ENCODE measurements around the gene CILP. TPM values are rescaled to one million over a fixed set of nuclear protein-coding genes. Genes with fewer than 3 reads are reported as not detected.
"Not testable (repeated sequence)": the region's sequence is repeated elsewhere in the genome, so short reads cannot be mapped to it uniquely, and the experiment has no call there.

CILP gene
- total RNA-seq, 1 donor from 2014 or later = 0.12 TPM

- Mint-ChIP-seq H3K36me3 (ENCODE audit: low read depth) (no peaks in the 10 kb centered on the region), H3K9me3 (no peaks in the 10 kb centered on the region), H3K4me3 (no peak overlapping the region), H3K4me1 (no peaks in the 10 kb centered on the region), H3K27ac (ENCODE audit: unreplicated experiment) (no peak overlapping the region), H3K27me3 (ENCODE audit: low read depth) (no peaks in the 10 kb centered on the region)
- TF ChIP-seq CTCF (conservative IDR thresholded peaks at IDR 0.05) = no peak
- DNase-seq (ENCODE audit: low read depth, low spot score) = no peak
Measured at GRCh38 chr15:65231306-65231705, 20.0 kb upstream of the CILP start.

GRCh38 chr15:65226901-65227300, 15.6 kb upstream of the CILP start:
- not testable (repeated sequence) for H3K27ac Mint-ChIP-seq (ENCODE audit: unreplicated experiment); H3K36me3 Mint-ChIP-seq (ENCODE audit: low read depth); DNase-seq (ENCODE audit: low read depth, low spot score); H3K27me3 Mint-ChIP-seq (ENCODE audit: low read depth); H3K4me3 Mint-ChIP-seq; H3K9me3 Mint-ChIP-seq; H3K4me1 Mint-ChIP-seq

GRCh38 chr15:65226221-65226620, 14.9 kb upstream of the CILP start:
- DNase-seq (ENCODE audit: low read depth, low spot score) = no peak
- Mint-ChIP-seq H3K4me1 (peaks cover 4% of the 10 kb centered on the region), H3K27me3 (ENCODE audit: low read depth) (no peaks in the 10 kb centered on the region), H3K9me3 (no peaks in the 10 kb centered on the region), H3K27ac (ENCODE audit: unreplicated experiment) (no peak overlapping the region), H3K36me3 (ENCODE audit: low read depth) (no peaks in the 10 kb centered on the region), H3K4me3 (no peak overlapping the region)
- no peak for TF ChIP-seq CTCF (conservative IDR thresholded peaks at IDR 0.05)

- H3K9me3 Mint-ChIP-seq = no peaks in the 10 kb centered on the region
- DNase-seq (ENCODE audit: low read depth, low spot score) = no peak
- peaks cover 4% of the 10 kb centered on the region for H3K4me1 Mint-ChIP-seq
- H3K4me3 Mint-ChIP-seq = no peak overlapping the region
- H3K27ac Mint-ChIP-seq (ENCODE audit: unreplicated experiment) = no peak overlapping the region
- no peaks in the 10 kb centered on the region for H3K36me3 Mint-ChIP-seq (ENCODE audit: low read depth)
- no peak for TF ChIP-seq CTCF (conservative IDR thresholded peaks at IDR 0.05)
- H3K27me3 Mint-ChIP-seq (ENCODE audit: low read depth) = no peaks in the 10 kb centered on the region
Measured at GRCh38 chr15:65223996-65224395, 12.7 kb upstream of the CILP start.

- no peak overlapping the region for H3K4me3 Mint-ChIP-seq
Measured at GRCh38 chr15:65222891-65223290, 11.6 kb upstream of the CILP start.

GRCh38 chr15:65221697-65222096, 10.4 kb upstream of the CILP start:
- H3K4me3 Mint-ChIP-seq = no peak overlapping the region
- H3K4me1 Mint-ChIP-seq = peaks cover 4% of the 10 kb centered on the region
- no peak for DNase-seq (ENCODE audit: low read depth, low spot score)
- no peaks in the 10 kb centered on the region for H3K9me3 Mint-ChIP-seq
- H3K36me3 Mint-ChIP-seq (ENCODE audit: low read depth) = no peaks in the 10 kb centered on the region
- no peak overlapping the region for H3K27ac Mint-ChIP-seq (ENCODE audit: unreplicated experiment)
- TF ChIP-seq CTCF (conservative IDR thresholded peaks at IDR 0.05) = no peak
- H3K27me3 Mint-ChIP-seq (ENCODE audit: low read depth) = no peaks in the 10 kb centered on the region

More at GRCh38 chr15:65222891-65223290, 11.6 kb upstream of the CILP start:
- Mint-ChIP-seq H3K4me1 (peaks cover 4% of the 10 kb centered on the region), H3K9me3 (no peaks in the 10 kb centered on the region), H3K27ac (ENCODE audit: unreplicated experiment) (no peak overlapping the region), H3K27me3 (ENCODE audit: low read depth) (no peaks in the 10 kb centered on the region), H3K36me3 (ENCODE audit: low read depth) (no peaks in the 10 kb centered on the region)
- no peak for TF ChIP-seq CTCF (conservative IDR thresholded peaks at IDR 0.05)
- DNase-seq (ENCODE audit: low read depth, low spot score) = no peak
